ENCODE data around the gene MAGEE1. TPM values are rescaled to one million over a fixed set of nuclear protein-coding genes. Genes with fewer than 3 reads are reported as not detected.
A peak's percentile ranks its signal among the peaks of the same experiment; 100 is the strongest.

Gene MAGEE1, protein sequence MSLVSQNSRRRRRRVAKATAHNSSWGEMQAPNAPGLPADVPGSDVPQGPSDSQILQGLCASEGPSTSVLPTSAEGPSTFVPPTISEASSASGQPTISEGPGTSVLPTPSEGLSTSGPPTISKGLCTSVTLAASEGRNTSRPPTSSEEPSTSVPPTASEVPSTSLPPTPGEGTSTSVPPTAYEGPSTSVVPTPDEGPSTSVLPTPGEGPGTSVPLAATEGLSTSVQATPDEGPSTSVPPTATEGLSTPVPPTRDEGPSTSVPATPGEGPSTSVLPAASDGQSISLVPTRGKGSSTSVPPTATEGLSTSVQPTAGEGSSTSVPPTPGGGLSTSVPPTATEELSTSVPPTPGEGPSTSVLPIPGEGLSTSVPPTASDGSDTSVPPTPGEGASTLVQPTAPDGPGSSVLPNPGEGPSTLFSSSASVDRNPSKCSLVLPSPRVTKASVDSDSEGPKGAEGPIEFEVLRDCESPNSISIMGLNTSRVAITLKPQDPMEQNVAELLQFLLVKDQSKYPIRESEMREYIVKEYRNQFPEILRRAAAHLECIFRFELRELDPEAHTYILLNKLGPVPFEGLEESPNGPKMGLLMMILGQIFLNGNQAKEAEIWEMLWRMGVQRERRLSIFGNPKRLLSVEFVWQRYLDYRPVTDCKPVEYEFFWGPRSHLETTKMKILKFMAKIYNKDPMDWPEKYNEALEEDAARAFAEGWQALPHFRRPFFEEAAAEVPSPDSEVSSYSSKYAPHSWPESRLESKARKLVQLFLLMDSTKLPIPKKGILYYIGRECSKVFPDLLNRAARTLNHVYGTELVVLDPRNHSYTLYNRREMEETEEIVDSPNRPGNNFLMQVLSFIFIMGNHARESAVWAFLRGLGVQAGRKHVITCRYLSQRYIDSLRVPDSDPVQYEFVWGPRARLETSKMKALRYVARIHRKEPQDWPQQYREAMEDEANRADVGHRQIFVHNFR
- total RNA-seq = under 1 TPM; 0.82 to 0.99 TPM

DNA sequence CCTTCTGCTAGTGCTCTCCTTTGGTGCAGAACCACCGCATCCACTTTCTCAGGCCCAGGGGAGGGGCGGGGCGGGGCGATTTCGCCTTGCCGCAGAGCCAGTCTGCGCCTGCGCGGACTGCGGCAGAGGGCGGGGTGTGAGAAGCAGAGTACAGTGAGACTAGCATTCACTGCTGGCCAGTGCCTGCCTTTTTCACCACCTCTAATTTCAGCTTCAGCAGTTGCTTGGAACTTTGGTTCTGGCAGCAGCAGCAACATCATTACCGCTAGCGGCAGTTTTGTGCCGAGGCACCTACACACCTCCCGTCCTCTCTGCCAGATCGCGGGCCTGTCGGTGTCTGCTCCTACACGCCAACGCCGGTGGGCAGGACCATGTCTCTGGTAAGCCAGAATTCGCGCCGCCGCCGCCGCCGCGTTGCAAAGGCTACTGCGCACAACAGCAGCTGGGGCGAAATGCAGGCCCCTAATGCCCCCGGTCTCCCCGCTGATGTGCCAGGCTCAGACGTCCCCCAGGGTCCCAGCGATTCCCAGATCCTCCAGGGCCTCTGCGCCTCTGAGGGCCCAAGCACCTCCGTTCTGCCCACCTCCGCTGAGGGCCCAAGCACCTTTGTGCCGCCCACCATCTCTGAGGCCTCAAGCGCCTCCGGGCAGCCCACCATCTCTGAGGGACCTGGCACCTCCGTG, at the start of gene MAGEE1:
TSS of gene MAGEE1 (plus strand) at position 151 of the 683 bp plus-strand sequence. CDS start at position 372, 221 bp downstream.
- Histone ChIP-seq H3K27me3 (no peaks in the 10 kb centered on the region), H3K9ac (ENCODE audit: low read depth in 2 of 2, low read length in 2 of 2) (peak within 1 kb of the TSS; percentile 19 to 76), H3K36me3 (no peaks in the 10 kb centered on the region), H3K4me3 (peak within 1 kb of the TSS; percentile 52), H3K4me1 (no peaks in the 10 kb centered on the region), H3K9me3 (no peaks in the 10 kb centered on the region), H3K27ac (no peak within 1 kb of the TSS)
- peak; percentile 80 for DNase-seq
- TF ChIP-seq, protein P1, sequence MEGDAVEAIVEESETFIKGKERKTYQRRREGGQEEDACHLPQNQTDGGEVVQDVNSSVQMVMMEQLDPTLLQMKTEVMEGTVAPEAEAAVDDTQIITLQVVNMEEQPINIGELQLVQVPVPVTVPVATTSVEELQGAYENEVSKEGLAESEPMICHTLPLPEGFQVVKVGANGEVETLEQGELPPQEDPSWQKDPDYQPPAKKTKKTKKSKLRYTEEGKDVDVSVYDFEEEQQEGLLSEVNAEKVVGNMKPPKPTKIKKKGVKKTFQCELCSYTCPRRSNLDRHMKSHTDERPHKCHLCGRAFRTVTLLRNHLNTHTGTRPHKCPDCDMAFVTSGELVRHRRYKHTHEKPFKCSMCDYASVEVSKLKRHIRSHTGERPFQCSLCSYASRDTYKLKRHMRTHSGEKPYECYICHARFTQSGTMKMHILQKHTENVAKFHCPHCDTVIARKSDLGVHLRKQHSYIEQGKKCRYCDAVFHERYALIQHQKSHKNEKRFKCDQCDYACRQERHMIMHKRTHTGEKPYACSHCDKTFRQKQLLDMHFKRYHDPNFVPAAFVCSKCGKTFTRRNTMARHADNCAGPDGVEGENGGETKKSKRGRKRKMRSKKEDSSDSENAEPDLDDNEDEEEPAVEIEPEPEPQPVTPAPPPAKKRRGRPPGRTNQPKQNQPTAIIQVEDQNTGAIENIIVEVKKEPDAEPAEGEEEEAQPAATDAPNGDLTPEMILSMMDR (IDR thresholded peaks at IDR 0.05) = no peak
- intact Hi-C loops (cut with DNase I) = no loop called here

DNA sequence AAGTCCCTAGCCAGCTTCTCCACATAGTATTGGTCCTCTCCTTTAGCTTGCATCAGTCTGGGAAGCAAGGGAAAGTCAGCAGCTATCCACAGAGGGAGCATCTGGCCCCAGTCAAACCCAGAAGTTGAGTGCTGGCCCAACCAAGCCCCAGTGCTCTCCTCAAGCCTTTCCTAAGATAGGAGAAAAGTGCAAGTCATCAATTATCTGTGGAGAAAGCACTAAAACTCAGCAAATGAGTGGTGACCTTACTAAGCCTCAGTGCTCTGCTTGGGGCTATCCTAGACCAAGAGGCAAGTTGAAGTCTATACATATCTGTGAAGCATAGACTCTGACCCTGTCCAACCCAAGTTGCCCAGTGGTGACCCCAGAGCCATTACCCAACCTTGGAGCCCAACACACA, 28.5 kb upstream of the MAGEE1 start:
- TF ChIP-seq, protein P1 (IDR thresholded peaks at IDR 0.05) = no peak
- intact Hi-C loops (cut with DNase I) = no loop called here
- DNase-seq = no peak
- Histone ChIP-seq H3K4me1 (no peaks in the 10 kb centered on the region), H3K27ac (no peak overlapping the region), H3K9ac (ENCODE audit: low read depth in 2 of 2, low read length in 2 of 2) (no peak overlapping the region), H3K36me3 (no peaks in the 10 kb centered on the region), H3K27me3 (no peaks in the 10 kb centered on the region), H3K9me3 (no peaks in the 10 kb centered on the region), H3K4me3 (no peak overlapping the region)

DNA sequence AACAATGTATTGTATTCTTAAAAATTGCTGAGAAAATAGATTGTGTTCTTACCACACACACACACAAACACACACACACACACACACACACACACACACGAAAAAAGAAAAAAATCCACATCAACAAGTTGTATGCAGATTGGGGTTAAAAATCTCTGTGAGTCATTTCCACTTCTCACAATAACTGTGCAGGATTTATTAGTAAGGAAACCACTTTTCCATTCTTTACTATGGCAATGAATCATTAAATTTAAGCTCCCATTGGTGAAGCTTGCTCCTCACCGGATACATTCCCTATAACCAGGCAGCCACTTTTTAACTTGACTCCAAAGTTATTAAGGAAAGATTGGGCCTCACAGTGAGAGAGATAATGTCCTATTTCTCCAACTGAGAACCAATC, 19.7 kb upstream of the MAGEE1 start:
- TF ChIP-seq, protein P1 (IDR thresholded peaks at IDR 0.05) = no peak
- Histone ChIP-seq H3K9me3 (no peaks in the 10 kb centered on the region), H3K36me3 (no peaks in the 10 kb centered on the region), H3K27ac (no peak overlapping the region), H3K27me3 (no peaks in the 10 kb centered on the region), H3K4me3 (no peak overlapping the region), H3K4me1 (no peaks in the 10 kb centered on the region), H3K9ac (ENCODE audit: low read depth in 2 of 2, low read length in 2 of 2) (no peak overlapping the region)
- intact Hi-C loops (cut with DNase I) = no loop called here
- DNase-seq = no peak

DNA sequence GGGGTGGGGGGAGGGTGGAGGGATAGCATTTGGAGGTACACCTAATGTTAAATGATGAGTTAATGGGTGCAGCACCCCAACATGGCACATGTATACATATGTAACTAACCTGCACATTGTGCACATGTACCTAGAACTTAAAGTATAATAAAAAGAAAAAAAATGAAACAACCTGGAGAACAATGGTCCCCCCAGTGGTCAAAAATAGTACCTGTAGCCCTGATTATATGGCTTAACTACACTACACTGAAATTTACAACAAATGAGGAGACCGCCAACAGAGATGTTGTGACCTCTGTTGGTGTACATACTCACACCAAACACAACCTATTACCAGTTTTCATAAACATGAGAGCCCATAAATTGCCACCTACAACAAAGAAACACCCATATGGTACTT, 7.3 kb upstream of the MAGEE1 start:
- TF ChIP-seq, protein P1 (IDR thresholded peaks at IDR 0.05) = no peak

More for the DNA sequence above, 7.3 kb upstream of the MAGEE1 start:
- no peak overlapping the region for H3K27ac ChIP-seq
- H3K4me1 ChIP-seq = no peaks in the 10 kb centered on the region
- H3K9me3 ChIP-seq = no peaks in the 10 kb centered on the region
- intact Hi-C loops (cut with DNase I) = no loop called here
- no peak overlapping the region for H3K4me3 ChIP-seq
- no peaks in the 10 kb centered on the region for H3K27me3 ChIP-seq
- H3K9ac ChIP-seq (ENCODE audit: low read depth in 2 of 2, low read length in 2 of 2) = no peak overlapping the region
- no peaks in the 10 kb centered on the region for H3K36me3 ChIP-seq
- DNase-seq = no peak
